GM12878 (cell line): ENCODE measurements around the gene KCNH5. TPM values are rescaled to one million over a fixed set of nuclear protein-coding genes. Genes with fewer than 3 reads are reported as not detected.

Experiments used
- ATAC-seq: fragments of 200-7000 bp; cut with Tn5 transposase; 3 replicates; pipeline ENCODE4 v1.9.1; 2020; ENCODE audit warnings: mild to moderate bottlenecking, moderate library complexity
- BruUV-seq: library from RNA; stranded (reverse); fragments of 400-500 nt; replicated peaks from 2 replicates; lab custom pipeline; 2021; lab: Mats Ljungman, UMichigan
- CTCF ChIA-PET: fragments of 300-600 bp; sonication (Branson Sonifier 250); formaldehyde crosslinking; extraction: SDS; loops from one replicate; lab custom pipeline; 2021; ENCODE audit warnings: inconsistent platforms; lab: Yijun Ruan, JAX
- POLR2A ChIA-PET: fragments of 350-600 bp; formaldehyde crosslinking; extraction: SDS; loops from one replicate; lab custom pipeline; 2021; ENCODE audit warnings: inconsistent platforms; lab: Charles Lee
- RAD21 ChIA-PET: fragments of 300-600 bp; sonication (Branson Sonifier 250); formaldehyde crosslinking; loops from one replicate; lab custom pipeline; 2023; ENCODE audit warnings: antibody characterized with exemption; ENCODE audit not compliant: unreplicated experiment; lab: Charles Lee
- SMC1A ChIA-PET: fragments of 300-600 bp; sonication (Branson Sonifier 250); formaldehyde crosslinking; loops from one replicate; lab custom pipeline; 2023; ENCODE audit not compliant: unreplicated experiment, uncharacterized antibody; lab: Charles Lee
- DNase-seq: peaks from one replicate; pipeline ENCODE4 v3.0.0-alpha.2; 2011; ENCODE audit warnings: low read depth, low spot score
- FAIRE-seq: peaks from 3 replicates; lab custom pipeline; 2011; peaks lifted over from hg19 to GRCh38; lab: Jason Lieb, UNC
- H2AFZ ChIP-seq: 2 replicates; pipeline ENCODE4 v1.6.0; 2011; ENCODE audit warnings: low read depth, low read length, control low read depth; ENCODE audit not compliant: control insufficient read depth
- H3K27ac ChIP-seq: 2 replicates; pipeline ENCODE4 v1.5.1; 2011; ENCODE audit warnings: control low read depth; ENCODE audit not compliant: control insufficient read depth, insufficient read depth
- H3K27me3 ChIP-seq, 2 experiments: replicated peaks in 1 of 2; 2 replicates each; pipeline versions ENCODE4 v1.6.0 to v1.6.1; 2011; ENCODE audit warnings: low read length in 1 of 2; ENCODE audit not compliant: control insufficient read depth in 2 of 2, insufficient read depth in 2 of 2
- H3K36me3 ChIP-seq, 2 experiments: 2 replicates each; pipeline ENCODE4 v1.5.1; 2011; ENCODE audit warnings: low read length in 1 of 2; ENCODE audit not compliant: control insufficient read depth in 2 of 2, insufficient read depth in 2 of 2
- H3K4me1 ChIP-seq: 2 replicates; pipeline ENCODE4 v1.6.1; 2011; ENCODE audit warnings: mild to moderate bottlenecking, low read length, moderate library complexity, mixed read lengths; ENCODE audit not compliant: control insufficient read depth, insufficient read depth
- H3K4me2 ChIP-seq: 2 replicates; pipeline ENCODE4 v1.6.0; 2011; ENCODE audit warnings: control low read depth; ENCODE audit not compliant: control insufficient read depth, insufficient read depth
- H3K4me3 ChIP-seq: fragments of 200-600 bp; sonication (generic); 2 replicates; pipeline ENCODE4 v1.5.1; 2016
- H3K79me2 ChIP-seq: 2 replicates; pipeline ENCODE4 v1.6.0; 2011; ENCODE audit warnings: low read length; ENCODE audit not compliant: control insufficient read depth, insufficient read depth
- H3K9ac ChIP-seq: 2 replicates; pipeline ENCODE4 v1.8.0; 2011; ENCODE audit warnings: low read length, control low read depth, mixed read lengths; ENCODE audit not compliant: control insufficient read depth, insufficient read depth
- H3K9me3 ChIP-seq: replicated peaks from 3 replicates; pipeline ENCODE4 v1.5.1; 2011; ENCODE audit warnings: mild to moderate bottlenecking, low read length; ENCODE audit not compliant: control insufficient read depth, insufficient read depth
- H4K20me1 ChIP-seq: 2 replicates; pipeline ENCODE4 v1.6.0; 2011; ENCODE audit not compliant: control insufficient read depth, insufficient read depth
- CHD4 ChIP-seq: fragments of 200-600 bp; sonication (generic); IDR thresholded peaks from 2 replicates; pipeline ENCODE4 v1.6.1; 2016; ENCODE audit warnings: mild to moderate bottlenecking
- CREB1 ChIP-seq: IDR thresholded peaks from 2 replicates; pipeline ENCODE4 v1.6.1; 2012; ENCODE audit warnings: low read depth, mild to moderate bottlenecking, inconsistent platforms
- ELK1 ChIP-seq: IDR thresholded peaks from 2 replicates; pipeline ENCODE4 v1.6.1; 2012; ENCODE audit warnings: low read depth, low read length, improper control_type of control experiment
- ETV6 ChIP-seq, 2 experiments: fragments of 450-650 bp in 1 of 2; IDR thresholded peaks in 1 of 2; conservative IDR thresholded peaks in 1 of 2; 2 replicates each; pipeline ENCODE4 v1.6.1; 2014; ENCODE audit warnings: antibody characterized with exemption in 1 of 2, borderline replicate concordance in 1 of 2, low read depth in 1 of 2, mild to moderate bottlenecking in 1 of 2, moderate library complexity in 1 of 2
- IRF4 ChIP-seq: IDR thresholded peaks from 2 replicates; pipeline ENCODE4 v1.6.1; 2011; ENCODE audit warnings: low read depth, low read length
- NBN ChIP-seq: fragments of 450-650 bp; IDR thresholded peaks from 2 replicates; pipeline ENCODE4 v1.6.1; 2016
- NFIC ChIP-seq: IDR thresholded peaks from 2 replicates; pipeline ENCODE4 v1.6.1; 2012; ENCODE audit warnings: low read depth, mild to moderate bottlenecking, inconsistent platforms, low read length, moderate library complexity
- NFYA ChIP-seq: IDR thresholded peaks from 2 replicates; pipeline ENCODE4 v1.6.1; 2011; ENCODE audit warnings: low read depth, mild to moderate bottlenecking, low read length, improper control_type of control experiment, borderline replicate concordance
- PAX5 ChIP-seq: IDR thresholded peaks from 2 replicates; pipeline ENCODE4 v1.6.1; 2011; ENCODE audit warnings: low read depth, low read length, borderline replicate concordance
- RBBP5 ChIP-seq: fragments of 200-600 bp; sonication (generic); conservative IDR thresholded peaks from 2 replicates; pipeline ENCODE4 v1.6.1; 2016
- SMC3 ChIP-seq: IDR thresholded peaks from 2 replicates; pipeline ENCODE4 v1.6.1; 2011; ENCODE audit warnings: low read length, improper control_type of control experiment, borderline replicate concordance
- SREBF1 ChIP-seq: IDR thresholded peaks from 2 replicates; pipeline ENCODE4 v1.6.1; 2012; ENCODE audit warnings: mild to moderate bottlenecking, low read length
- TAF1 ChIP-seq: IDR thresholded peaks from 2 replicates; pipeline ENCODE4 v1.6.1; 2011; ENCODE audit warnings: mild to moderate bottlenecking, low read depth, low read length, borderline replicate concordance
- YBX1 ChIP-seq: fragments of 450-650 bp; IDR thresholded peaks from 2 replicates; pipeline ENCODE4 v1.6.1; 2016; ENCODE audit warnings: antibody characterized with exemption
- WGBS: methylation state at CpG from one replicate; pipeline ENCODE4 v1.1.6; 2016; ENCODE audit warnings: low lambda C conversion rate; ENCODE audit not compliant: insufficient replicate concordance, insufficient coverage; ENCODE audit errors: missing lambda C conversion rate; 5-methylcytosine and 5-hydroxymethylcytosine counted together
- in situ Hi-C: fragments of 300-500 bp; cut with MboI; formaldehyde crosslinking; loops from 9 replicates; pipeline ENCODE4 v1.14.3; 2018; ENCODE audit warnings: mixed read lengths
- intact Hi-C: fragments of 100-400 bp; cut with micrococcal nuclease; formaldehyde crosslinking; loops from one replicate; pipeline ENCODE4 v1.14.2; 2022; ENCODE audit not compliant: unreplicated experiment
- polyA plus RNA-seq, 11 experiments: library from polyadenylated mRNA; depleted of rRNA in 4 of 11; unstranded in 6 of 11; stranded (reverse) in 5 of 11; fragments of >200 nt; fragmentation: Nextera tagmentation in 4 of 11; fragmentation: Illumina TruSeq in 1 of 11; extraction: Ambion mirVana in 4 of 11; extraction: Trizol in 1 of 11; gene quantifications; 1 replicate in 1 of 11; 2 replicates in 10 of 11; pipeline versions ENCODE4 v1.2.1 to v1.2.3, GENCODE V29; 2011 to 2016; ENCODE audit warnings: inconsistent platforms in 2 of 11, missing spikeins in 2 of 11, low read depth in 1 of 11
- total RNA-seq, 4 experiments: library from RNA; depleted of rRNA in 3 of 4; stranded (reverse); fragments of >200 nt in 3 of 4; fragmentation: Illumina TruSeq in 1 of 4; extraction: Trizol in 1 of 4; gene quantifications; 2 replicates each; pipeline versions ENCODE4 v1.2.1 to v1.2.3, GENCODE V29; 2013 to 2021

The KCNH5 gene
- total and polyA plus RNA-seq, 10 of the 15 experiments (the other 5 are each of a cell fraction or from before 2014, with no cell fraction given) = under 0.01 to 0.04 (median 0.04) TPM; not detected in 7

- TF ChIP-seq CREB1 = no peak
Observed at GRCh38 chr14:62800577-62800976, 244.7 kb downstream of the KCNH5 start (continued).

GRCh38 chr14:62796431-62796830, 248.8 kb downstream of the KCNH5 start:
- no TSS peak for BruUV-seq
- H3K4me3 ChIP-seq = no peak overlapping the region
- no peak overlapping the region for H3K27ac ChIP-seq
- no peaks in the 10 kb centered on the region for H3K9me3 ChIP-seq
- TF ChIP-seq NBN (no peak), SMC3 (no peak)
- WGBS = 40% methylated on average over 3 of the region's 3 CpGs
- SMC1A ChIA-PET = no interaction called here
- H3K79me2 ChIP-seq = no peaks in the 10 kb centered on the region
- CTCF ChIA-PET = no interaction called here
- H3K9ac ChIP-seq = no peak overlapping the region
- ATAC-seq (no peak), DNase-seq (no peak), FAIRE-seq (no peak)
- H3K36me3 ChIP-seq = no peaks in the 10 kb centered on the region
- H3K4me1 ChIP-seq = no peaks in the 10 kb centered on the region
- POLR2A ChIA-PET = no interaction called here
- no peak overlapping the region for H3K4me2 ChIP-seq
- intact Hi-C loops = no loop called here
- H3K27me3 ChIP-seq = no peaks in the 10 kb centered on the region
- no peak overlapping the region for H2AFZ ChIP-seq
- in situ Hi-C loops = no loop called here
- no peaks in the 10 kb centered on the region for H4K20me1 ChIP-seq
- RAD21 ChIA-PET = no interaction called here

- no peaks in the 10 kb centered on the region for H4K20me1 ChIP-seq
- BruUV-seq = no TSS peak
- WGBS = 15% methylated on average over 5 of the region's 5 CpGs
- H3K27ac ChIP-seq = no peak overlapping the region
- in situ Hi-C loops = no loop called here
- H3K27me3 ChIP-seq = no peaks in the 10 kb centered on the region
- ChIA-PET RAD21 (no interaction called here), CTCF (interaction anchor here (1.2 kb wide), 1 partner anchor 53 kb away, joined by 3 read pairs; no protein-coding TSS in a partner anchor), POLR2A (no interaction called here), SMC1A (no interaction called here)
- H2AFZ ChIP-seq = no peak overlapping the region
- TF ChIP-seq NFIC = no peak
- TF ChIP-seq ETV6 (conservative IDR thresholded peaks at IDR 0.05 in 1 of 2, IDR thresholded peaks at IDR 0.05 in 1 of 2; ENCODE audit: borderline replicate concordance in 1 of 2, low read depth in 1 of 2) = no peak
- no peak for TF ChIP-seq SREBF1
- no peak for TF ChIP-seq RBBP5
- TF ChIP-seq CREB1 = no peak
- TF ChIP-seq NFYA = no peak
- no peak for TF ChIP-seq YBX1
- no peak for TF ChIP-seq ELK1
- no peak for TF ChIP-seq PAX5
- no peak for TF ChIP-seq TAF1
- no peak for TF ChIP-seq IRF4
- TF ChIP-seq CHD4 = no peak
- H3K4me3 ChIP-seq = no peak overlapping the region
- no peaks in the 10 kb centered on the region for H3K79me2 ChIP-seq
- no peak overlapping the region for H3K9ac ChIP-seq
- FAIRE-seq (no peak), ATAC-seq (no peak), DNase-seq (no peak)
- H3K9me3 ChIP-seq = no peaks in the 10 kb centered on the region
- intact Hi-C loops = no loop called here
- no peaks in the 10 kb centered on the region for H3K4me1 ChIP-seq
- H3K36me3 ChIP-seq = no peaks in the 10 kb centered on the region
- H3K4me2 ChIP-seq = no peak overlapping the region
Observed at GRCh38 chr14:62792578-62792977, 252.7 kb downstream of the KCNH5 start.
